ENCODE data around the gene LAMA3.

DNA sequence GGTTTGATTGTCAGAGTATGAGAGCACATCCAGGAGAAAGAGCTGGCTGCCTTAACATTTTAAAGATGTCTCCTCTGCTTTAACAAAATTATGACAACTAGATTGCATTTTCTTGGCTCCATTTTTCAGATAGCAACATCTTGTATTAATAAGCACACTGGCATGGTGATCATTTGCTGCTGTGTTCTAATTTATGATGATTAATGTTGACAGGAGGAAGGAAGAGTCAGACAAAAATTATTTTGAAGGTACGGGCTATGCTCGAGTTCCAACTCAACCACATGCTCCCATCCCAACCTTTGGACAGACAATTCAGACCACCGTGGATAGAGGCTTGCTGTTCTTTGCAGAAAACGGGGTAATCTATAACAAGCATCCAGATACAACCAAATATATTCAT is 227.1 kb downstream of the LAMA3 start:
- TF ChIP-seq, protein P1, sequence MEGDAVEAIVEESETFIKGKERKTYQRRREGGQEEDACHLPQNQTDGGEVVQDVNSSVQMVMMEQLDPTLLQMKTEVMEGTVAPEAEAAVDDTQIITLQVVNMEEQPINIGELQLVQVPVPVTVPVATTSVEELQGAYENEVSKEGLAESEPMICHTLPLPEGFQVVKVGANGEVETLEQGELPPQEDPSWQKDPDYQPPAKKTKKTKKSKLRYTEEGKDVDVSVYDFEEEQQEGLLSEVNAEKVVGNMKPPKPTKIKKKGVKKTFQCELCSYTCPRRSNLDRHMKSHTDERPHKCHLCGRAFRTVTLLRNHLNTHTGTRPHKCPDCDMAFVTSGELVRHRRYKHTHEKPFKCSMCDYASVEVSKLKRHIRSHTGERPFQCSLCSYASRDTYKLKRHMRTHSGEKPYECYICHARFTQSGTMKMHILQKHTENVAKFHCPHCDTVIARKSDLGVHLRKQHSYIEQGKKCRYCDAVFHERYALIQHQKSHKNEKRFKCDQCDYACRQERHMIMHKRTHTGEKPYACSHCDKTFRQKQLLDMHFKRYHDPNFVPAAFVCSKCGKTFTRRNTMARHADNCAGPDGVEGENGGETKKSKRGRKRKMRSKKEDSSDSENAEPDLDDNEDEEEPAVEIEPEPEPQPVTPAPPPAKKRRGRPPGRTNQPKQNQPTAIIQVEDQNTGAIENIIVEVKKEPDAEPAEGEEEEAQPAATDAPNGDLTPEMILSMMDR (conservative IDR thresholded peaks at IDR 0.05 in 1 of 2, IDR thresholded peaks at IDR 0.05 in 1 of 2; ENCODE audit: low read depth in 1 of 2, low read length in 2 of 2) = no peak
- TF ChIP-seq EZH2 (IDR thresholded peaks at IDR 0.05; ENCODE audit: low read length, missing control alignments) = no peak
